ENCODE measurements around the gene STMND1. TPM values are rescaled to one million over a fixed set of nuclear protein-coding genes. Genes with fewer than 3 reads are reported as not detected.

Gene STMND1
- total and polyA plus RNA-seq, 12 donors, result 0.06 TPM; not detected in 11

- no peak overlapping the region for H3K27ac ChIP-seq
- no peaks in the 10 kb centered on the region for H3K27me3 ChIP-seq
- H3K36me3 ChIP-seq (replicated peaks in 1 of 2), result no peaks in the 10 kb centered on the region
- no peak overlapping the region for H3K4me3 ChIP-seq
- no peak for DNase-seq
- H3K4me1 ChIP-seq (replicated peaks in 1 of 2), result no peaks in the 10 kb centered on the region
- intact Hi-C loops (cut with DNase I), result no loop called here
- H3K9me3 ChIP-seq (replicated peaks in 1 of 3), result no peaks in the 10 kb centered on the region
- WGBS, 4 donors, result 42 to 78% (median 54%) methylated on average over 2 of the region's 2 CpGs
- TF ChIP-seq CTCF (IDR thresholded peaks at IDR 0.05) (no peak), POLR2A (IDR thresholded peaks at IDR 0.05) (no peak)
These were observed 48.2 kb downstream of the STMND1 start for GRCh38 chr6:17150096-17150495.

- Histone ChIP-seq H3K36me3 (replicated peaks in 1 of 2) (no peaks in the 10 kb centered on the region), H3K4me3 (no peak overlapping the region), H3K27ac (no peak overlapping the region), H3K9me3 (replicated peaks in 1 of 3) (no peaks in the 10 kb centered on the region), H3K4me1 (replicated peaks in 1 of 2) (no peaks in the 10 kb centered on the region), H3K27me3 (no peaks in the 10 kb centered on the region)
- intact Hi-C loops (cut with DNase I), result no loop called here
- WGBS, 4 donors, result 61 to 76% (median 70%) methylated on average over 3 of the region's 3 CpGs
- TF ChIP-seq CTCF (IDR thresholded peaks at IDR 0.05), result no peak
- TF ChIP-seq POLR2A (IDR thresholded peaks at IDR 0.05), result no peak
- no peak for DNase-seq
These were observed 50.0 kb downstream of the STMND1 start for GRCh38 chr6:17151888-17152287.

DNA sequence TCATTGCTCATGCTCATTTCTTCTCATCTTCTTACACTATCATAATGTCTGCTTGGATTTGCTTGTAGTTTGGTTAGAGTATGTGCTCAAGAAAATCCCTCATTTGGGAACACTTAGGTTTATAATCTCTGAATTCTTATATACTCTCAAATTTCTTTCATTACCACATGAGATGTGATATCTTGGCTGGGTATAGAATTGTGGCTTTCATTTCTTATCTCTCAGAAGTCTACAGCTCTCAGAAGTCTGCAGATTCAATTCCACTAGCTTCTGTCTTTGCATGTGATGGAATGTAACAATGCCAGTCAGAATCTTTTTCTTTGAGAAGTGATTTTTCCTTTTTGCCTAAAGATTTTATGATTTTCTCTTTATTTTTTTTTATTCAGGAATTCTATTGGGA, 50.9 kb downstream of the STMND1 start:
- TF ChIP-seq POLR2A (IDR thresholded peaks at IDR 0.05), result no peak
- DNase-seq, result no peak
- Histone ChIP-seq H3K4me1 (replicated peaks in 1 of 2) (no peaks in the 10 kb centered on the region), H3K9me3 (replicated peaks in 1 of 3) (no peaks in the 10 kb centered on the region), H3K27ac (no peak overlapping the region), H3K4me3 (no peak overlapping the region), H3K36me3 (replicated peaks in 1 of 2) (no peaks in the 10 kb centered on the region), H3K27me3 (no peaks in the 10 kb centered on the region)
- intact Hi-C loops (cut with DNase I), result no loop called here

- 34 to 39% (median 37%) methylated on average over 4 of the region's 4 CpGs for WGBS, 4 donors
- DNase-seq, result peak; percentile 47 to 89 (median 72)
These were observed 54.5 kb downstream of the STMND1 start for GRCh38 chr6:17156112-17156921.

More at GRCh38 chr6:17156112-17156921, 54.5 kb downstream of the STMND1 start:
- intact Hi-C loops (cut with DNase I), result loop anchor here in 1 of 2 donors (2.0 to 5.0 kb wide), 2 partner anchors 428 to 646 kb away; no protein-coding TSS in a partner anchor
- no peaks in the 10 kb centered on the region for H3K27me3 ChIP-seq
- peak; percentile 55 to 88 (median 82) for TF ChIP-seq CTCF (IDR thresholded peaks at IDR 0.05)
- no peak for TF ChIP-seq POLR2A (IDR thresholded peaks at IDR 0.05)
- H3K27ac ChIP-seq, result no peak overlapping the region
- no peaks in the 10 kb centered on the region for H3K4me1 ChIP-seq (replicated peaks in 1 of 2)
- no peaks in the 10 kb centered on the region for H3K36me3 ChIP-seq (replicated peaks in 1 of 2)
- no peak overlapping the region for H3K4me3 ChIP-seq
- H3K9me3 ChIP-seq (replicated peaks in 1 of 3), result no peaks in the 10 kb centered on the region
